ENCODE results near the gene SLC16A8.

SLC16A8 gene

GRCh38 chr22:38034884-38035529 lies 49.0 kb downstream of the SLC16A8 start:
- H3K27ac ChIP-seq, result peak overlapping the region; percentile 43 to 47
- intact Hi-C loops (cut with DNase I; ENCODE audit: low total_unique reads), result no loop called here
- H3K9me3 ChIP-seq, result no peaks in the 10 kb centered on the region
- TF ChIP-seq, protein P1, sequence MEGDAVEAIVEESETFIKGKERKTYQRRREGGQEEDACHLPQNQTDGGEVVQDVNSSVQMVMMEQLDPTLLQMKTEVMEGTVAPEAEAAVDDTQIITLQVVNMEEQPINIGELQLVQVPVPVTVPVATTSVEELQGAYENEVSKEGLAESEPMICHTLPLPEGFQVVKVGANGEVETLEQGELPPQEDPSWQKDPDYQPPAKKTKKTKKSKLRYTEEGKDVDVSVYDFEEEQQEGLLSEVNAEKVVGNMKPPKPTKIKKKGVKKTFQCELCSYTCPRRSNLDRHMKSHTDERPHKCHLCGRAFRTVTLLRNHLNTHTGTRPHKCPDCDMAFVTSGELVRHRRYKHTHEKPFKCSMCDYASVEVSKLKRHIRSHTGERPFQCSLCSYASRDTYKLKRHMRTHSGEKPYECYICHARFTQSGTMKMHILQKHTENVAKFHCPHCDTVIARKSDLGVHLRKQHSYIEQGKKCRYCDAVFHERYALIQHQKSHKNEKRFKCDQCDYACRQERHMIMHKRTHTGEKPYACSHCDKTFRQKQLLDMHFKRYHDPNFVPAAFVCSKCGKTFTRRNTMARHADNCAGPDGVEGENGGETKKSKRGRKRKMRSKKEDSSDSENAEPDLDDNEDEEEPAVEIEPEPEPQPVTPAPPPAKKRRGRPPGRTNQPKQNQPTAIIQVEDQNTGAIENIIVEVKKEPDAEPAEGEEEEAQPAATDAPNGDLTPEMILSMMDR (IDR thresholded peaks at IDR 0.05), result no peak
- no peaks in the 10 kb centered on the region for H3K27me3 ChIP-seq
- no peaks in the 10 kb centered on the region for H3K36me3 ChIP-seq
- H3K4me3 ChIP-seq, result no peak overlapping the region
- peaks cover 0 to 36% (median 28%) of the 10 kb centered on the region in 4 donors for H3K4me1 ChIP-seq
- DNase-seq, result no peak

- Histone ChIP-seq H3K36me3 (no peaks in the 10 kb centered on the region), H3K4me3 (no peak overlapping the region), H3K27me3 (no peaks in the 10 kb centered on the region), H3K27ac (peak overlapping the region; percentile 43 to 47), H3K4me1 (peaks cover 0 to 30% (median 22%) of the 10 kb centered on the region in 4 donors), H3K9me3 (no peaks in the 10 kb centered on the region)
- intact Hi-C loops (cut with DNase I; ENCODE audit: low total_unique reads), result no loop called here
- DNase-seq, result peak; percentile 56 to 82
- TF ChIP-seq, protein P1 (IDR thresholded peaks at IDR 0.05), result no peak
These were observed 49.6 kb downstream of the SLC16A8 start for GRCh38 chr22:38034278-38034882.

GRCh38 chr22:38033522-38034277 lies 50.3 kb downstream of the SLC16A8 start:
- intact Hi-C loops (cut with DNase I; ENCODE audit: low total_unique reads), result no loop called here
- H3K4me1 ChIP-seq, result peaks cover 0 to 23% (median 15%) of the 10 kb centered on the region in 4 donors

DNA sequence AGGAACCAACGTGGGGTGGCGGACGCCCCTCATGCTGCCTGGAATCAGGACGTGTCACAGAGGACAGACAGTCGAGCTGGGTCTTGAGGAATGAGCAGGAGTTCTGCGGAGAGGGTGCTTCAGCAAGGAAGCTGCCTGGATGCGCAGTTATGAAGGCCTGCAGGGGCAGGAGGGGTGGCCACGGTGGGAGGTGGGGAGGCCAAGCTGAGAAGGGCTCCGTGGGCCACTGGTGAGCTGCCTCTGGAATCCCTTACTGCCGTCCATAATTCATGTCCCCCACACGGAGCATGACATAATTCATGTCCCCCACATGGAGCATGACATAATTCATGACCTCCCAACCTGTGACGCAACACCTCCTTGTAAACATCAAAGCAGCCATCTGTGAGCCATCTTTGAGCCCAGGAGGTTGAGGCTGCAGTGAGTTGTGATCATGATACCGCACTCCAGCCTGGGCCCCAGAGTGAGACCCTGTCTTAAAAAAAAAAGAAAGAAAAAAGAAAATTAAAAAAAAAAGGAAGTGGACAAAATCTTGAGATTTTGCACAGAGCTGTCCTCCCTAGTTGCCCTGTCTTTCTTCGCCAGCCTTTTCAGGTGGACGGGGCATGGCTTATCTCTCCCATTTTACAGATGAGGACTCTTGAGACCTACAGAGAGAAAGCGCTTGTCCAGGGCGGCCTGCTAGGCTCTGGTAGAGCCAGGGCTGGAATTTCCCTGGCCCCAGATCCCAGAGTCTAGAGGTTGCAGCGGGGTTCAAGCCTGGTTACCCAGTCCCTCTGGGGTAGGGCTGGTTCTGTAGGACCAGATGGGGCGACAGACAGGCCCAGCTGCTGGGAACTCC lies 51.1 kb downstream of the SLC16A8 start:
- DNase-seq, result no peak
- intact Hi-C loops (cut with DNase I; ENCODE audit: low total_unique reads), result no loop called here
- Histone ChIP-seq H3K27ac (no peak overlapping the region), H3K4me1 (peaks cover 0 to 22% (median 14%) of the 10 kb centered on the region in 4 donors), H3K27me3 (no peaks in the 10 kb centered on the region), H3K4me3 (no peak overlapping the region), H3K9me3 (no peaks in the 10 kb centered on the region), H3K36me3 (no peaks in the 10 kb centered on the region)
- TF ChIP-seq, protein P1 (IDR thresholded peaks at IDR 0.05), result no peak

More at GRCh38 chr22:38033522-38034277, 50.3 kb downstream of the SLC16A8 start:
- H3K27me3 ChIP-seq, result no peaks in the 10 kb centered on the region
- TF ChIP-seq, protein P1 (IDR thresholded peaks at IDR 0.05), result no peak
- no peaks in the 10 kb centered on the region for H3K36me3 ChIP-seq
- H3K4me3 ChIP-seq, result no peak overlapping the region
- no peak for DNase-seq
- no peaks in the 10 kb centered on the region for H3K9me3 ChIP-seq
- peak overlapping the region; percentile 43 to 47 for H3K27ac ChIP-seq

- no peak for DNase-seq
- Histone ChIP-seq H3K27ac (no peak overlapping the region), H3K9me3 (no peaks in the 10 kb centered on the region), H3K4me3 (no peak overlapping the region), H3K4me1 (peaks cover 0 to 26% (median 14%) of the 10 kb centered on the region in 4 donors), H3K36me3 (no peaks in the 10 kb centered on the region), H3K27me3 (no peaks in the 10 kb centered on the region)
- intact Hi-C loops (cut with DNase I; ENCODE audit: low total_unique reads), result no loop called here
- TF ChIP-seq, protein P1 (IDR thresholded peaks at IDR 0.05), result no peak
These were observed 52.5 kb downstream of the SLC16A8 start for GRCh38 chr22:38031491-38031890.
